ENCODE measurements around the gene PPP2R5C.

GRCh38 chr14:101736585-101736984, 24.9 kb upstream of the PPP2R5C start:
- no peak for TF ChIP-seq POLR2AphosphoS5 (IDR thresholded peaks at IDR 0.05; ENCODE audit: borderline replicate concordance, low read depth, low read length)
- TF ChIP-seq EZH2 (IDR thresholded peaks at IDR 0.05): no peak
- TF ChIP-seq FOXP2 (optimal IDR thresholded peaks at IDR 0.05; ENCODE audit: control extremely low read depth, extremely low read length, insufficient read depth): no peak

Measured in SK-N-MC (cell line).